Measurements from ENCODE around the gene LGALS4. TPM values are rescaled to one million over a fixed set of nuclear protein-coding genes. Genes with fewer than 3 reads are reported as not detected.
"Not testable (repeated sequence)": the region's sequence is repeated elsewhere in the genome, so short reads cannot be mapped to it uniquely, and the experiment has no call there.

Gene LGALS4
- total RNA-seq, 1 donor from 2014 or later: 0.32 TPM

DNA sequence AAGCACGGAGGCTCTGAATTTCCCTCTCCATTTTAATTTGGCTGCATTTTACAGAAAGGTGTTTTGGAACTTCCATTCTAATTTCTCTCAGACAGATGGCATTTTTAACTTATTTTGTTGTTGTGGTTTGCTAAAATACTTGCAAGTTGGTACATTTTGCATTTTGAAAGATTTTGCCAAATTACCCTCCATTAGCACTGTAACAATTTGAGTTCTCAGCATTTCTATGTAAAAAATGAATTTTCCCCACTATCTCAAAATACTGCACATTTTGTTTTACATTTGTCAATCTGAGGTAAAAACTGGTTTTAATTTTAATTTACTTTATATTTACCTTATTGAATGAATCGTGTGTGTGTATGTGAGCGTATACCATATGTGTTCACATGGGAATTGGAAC lies 44.1 kb upstream of the LGALS4 start:
- H3K9me3 Mint-ChIP-seq (ENCODE audit: unreplicated experiment): no peaks in the 10 kb centered on the region
- no peak overlapping the region for H3K4me3 Mint-ChIP-seq (ENCODE audit: unreplicated experiment)
- Histone ChIP-seq H3K4me3 (ENCODE audit: insufficient read depth, low read depth, low read length) (no peak overlapping the region), H4K20me1 (ENCODE audit: insufficient read depth, low read length) (no peaks in the 10 kb centered on the region), H3K79me2 (ENCODE audit: insufficient read depth, low read length) (no peaks in the 10 kb centered on the region), H3K9me3 (ENCODE audit: insufficient read depth, low read depth, low read length) (no peaks in the 10 kb centered on the region), H2AFZ (ENCODE audit: low read depth, low read length) (no peak overlapping the region), H3K36me3 (ENCODE audit: insufficient read depth, low read length) (no peaks in the 10 kb centered on the region), H3K9ac (ENCODE audit: low read length) (no peak overlapping the region), H3K27me3 (ENCODE audit: insufficient read depth, low read length) (no peaks in the 10 kb centered on the region), H3K4me1 (ENCODE audit: insufficient read depth, low read length) (peaks cover 7% of the 10 kb centered on the region), H3K27ac (ENCODE audit: low read depth, low read length) (no peak overlapping the region), H3K4me2 (ENCODE audit: low read length) (no peak overlapping the region)
- H3K4me1 Mint-ChIP-seq (ENCODE audit: low read depth, unreplicated experiment): peaks cover 5% of the 10 kb centered on the region
- TF ChIP-seq EZH2 (IDR thresholded peaks at IDR 0.05; ENCODE audit: insufficient read depth, low read length) (no peak), CTCF (IDR thresholded peaks at IDR 0.05; ENCODE audit: insufficient read depth, low read depth, low read length) (no peak)
- DNase-seq (ENCODE audit: low read depth) (no peak), FAIRE-seq (no peak)
- no peak overlapping the region for H3K27ac Mint-ChIP-seq (ENCODE audit: unreplicated experiment)
- no peaks in the 10 kb centered on the region for H3K36me3 Mint-ChIP-seq (ENCODE audit: low read depth, unreplicated experiment)
- no peaks in the 10 kb centered on the region for H3K27me3 Mint-ChIP-seq (ENCODE audit: low read depth, unreplicated experiment)

GRCh38 chr19:38855751-38856150 lies 43.0 kb upstream of the LGALS4 start:
- H3K36me3 ChIP-seq (ENCODE audit: insufficient read depth, low read length); H3K27ac Mint-ChIP-seq (ENCODE audit: unreplicated experiment); H3K4me2 ChIP-seq (ENCODE audit: low read length): not testable (repeated sequence)

DNA sequence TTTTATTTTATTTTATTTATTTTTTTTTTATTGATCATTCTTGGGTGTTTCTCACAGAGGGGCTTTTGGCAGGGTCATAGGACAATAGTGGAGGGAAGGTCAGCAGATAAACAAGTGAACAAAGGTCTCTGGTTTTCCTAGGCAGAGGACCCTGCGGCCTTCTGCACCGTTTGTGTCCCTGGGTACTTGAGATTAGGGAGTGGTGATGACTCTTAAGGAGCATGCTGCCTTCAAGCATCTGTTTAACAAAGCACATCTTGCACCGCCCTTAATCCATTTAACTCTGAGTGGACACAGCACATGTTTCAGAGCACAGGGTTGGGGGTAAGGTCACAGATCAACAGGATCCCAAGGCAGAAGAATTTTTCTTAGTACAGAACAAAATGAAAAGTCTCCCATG lies 42.2 kb upstream of the LGALS4 start:
- H3K4me3 Mint-ChIP-seq (ENCODE audit: unreplicated experiment); FAIRE-seq; H3K36me3 Mint-ChIP-seq (ENCODE audit: low read depth, unreplicated experiment): not testable (repeated sequence)

More at GRCh38 chr19:38855751-38856150, 43.0 kb upstream of the LGALS4 start:
- not testable (repeated sequence) for H3K9me3 ChIP-seq (ENCODE audit: insufficient read depth, low read depth, low read length); H3K9me3 Mint-ChIP-seq (ENCODE audit: unreplicated experiment); H4K20me1 ChIP-seq (ENCODE audit: insufficient read depth, low read length); FAIRE-seq; H3K4me3 ChIP-seq (ENCODE audit: insufficient read depth, low read depth, low read length); H3K27ac ChIP-seq (ENCODE audit: low read depth, low read length); H2AFZ ChIP-seq (ENCODE audit: low read depth, low read length); H3K36me3 Mint-ChIP-seq (ENCODE audit: low read depth, unreplicated experiment); H3K79me2 ChIP-seq (ENCODE audit: insufficient read depth, low read length); H3K27me3 ChIP-seq (ENCODE audit: insufficient read depth, low read length); H3K27me3 Mint-ChIP-seq (ENCODE audit: low read depth, unreplicated experiment); H3K4me3 Mint-ChIP-seq (ENCODE audit: unreplicated experiment); H3K9ac ChIP-seq (ENCODE audit: low read length); DNase-seq (ENCODE audit: low read depth); H3K4me1 Mint-ChIP-seq (ENCODE audit: low read depth, unreplicated experiment)
- H3K4me1 ChIP-seq (ENCODE audit: insufficient read depth, low read length): peaks cover 16% of the 10 kb centered on the region

GRCh38 chr19:38853214-38853613 lies 40.5 kb upstream of the LGALS4 start:
- DNase-seq (ENCODE audit: low read depth) (no peak), FAIRE-seq (no peak)
- H3K27me3 ChIP-seq (ENCODE audit: insufficient read depth, low read length): no peaks in the 10 kb centered on the region
- no peak overlapping the region for H2AFZ ChIP-seq (ENCODE audit: low read depth, low read length)
- H3K79me2 ChIP-seq (ENCODE audit: insufficient read depth, low read length): peaks cover 10% of the 10 kb centered on the region
- peak overlapping the region; percentile 94 for H3K4me3 Mint-ChIP-seq (ENCODE audit: unreplicated experiment)
- peak overlapping the region; percentile 94 for H3K27ac Mint-ChIP-seq (ENCODE audit: unreplicated experiment)
- H3K9ac ChIP-seq (ENCODE audit: low read length): peak overlapping the region; percentile 92
- peak overlapping the region; percentile 86 for H3K4me2 ChIP-seq (ENCODE audit: low read length)
- H3K36me3 ChIP-seq (ENCODE audit: insufficient read depth, low read length): no peaks in the 10 kb centered on the region
- no peaks in the 10 kb centered on the region for H3K27me3 Mint-ChIP-seq (ENCODE audit: low read depth, unreplicated experiment)
- H3K4me3 ChIP-seq (ENCODE audit: insufficient read depth, low read depth, low read length): peak overlapping the region; percentile 66
- no peak for TF ChIP-seq CTCF (IDR thresholded peaks at IDR 0.05; ENCODE audit: insufficient read depth, low read depth, low read length)
- H3K36me3 Mint-ChIP-seq (ENCODE audit: low read depth, unreplicated experiment): peaks cover 7% of the 10 kb centered on the region
- peaks cover 21% of the 10 kb centered on the region for H3K4me1 ChIP-seq (ENCODE audit: insufficient read depth, low read length)
- H3K4me1 Mint-ChIP-seq (ENCODE audit: low read depth, unreplicated experiment): peaks cover 9% of the 10 kb centered on the region
- no peak overlapping the region for H3K27ac ChIP-seq (ENCODE audit: low read depth, low read length)
- no peaks in the 10 kb centered on the region for H3K9me3 ChIP-seq (ENCODE audit: insufficient read depth, low read depth, low read length)
- no peaks in the 10 kb centered on the region for H3K9me3 Mint-ChIP-seq (ENCODE audit: unreplicated experiment)
- H4K20me1 ChIP-seq (ENCODE audit: insufficient read depth, low read length): peaks cover 9% of the 10 kb centered on the region

More for the DNA sequence above, 42.2 kb upstream of the LGALS4 start:
- H3K9me3 ChIP-seq (ENCODE audit: insufficient read depth, low read depth, low read length); DNase-seq (ENCODE audit: low read depth); H3K9ac ChIP-seq (ENCODE audit: low read length); H3K9me3 Mint-ChIP-seq (ENCODE audit: unreplicated experiment); H4K20me1 ChIP-seq (ENCODE audit: insufficient read depth, low read length); H2AFZ ChIP-seq (ENCODE audit: low read depth, low read length); H3K79me2 ChIP-seq (ENCODE audit: insufficient read depth, low read length); H3K27me3 ChIP-seq (ENCODE audit: insufficient read depth, low read length); H3K4me2 ChIP-seq (ENCODE audit: low read length); H3K36me3 ChIP-seq (ENCODE audit: insufficient read depth, low read length); H3K27me3 Mint-ChIP-seq (ENCODE audit: low read depth, unreplicated experiment); H3K27ac Mint-ChIP-seq (ENCODE audit: unreplicated experiment); H3K4me3 ChIP-seq (ENCODE audit: insufficient read depth, low read depth, low read length); H3K27ac ChIP-seq (ENCODE audit: low read depth, low read length); H3K4me1 Mint-ChIP-seq (ENCODE audit: low read depth, unreplicated experiment): not testable (repeated sequence)
- H3K4me1 ChIP-seq (ENCODE audit: insufficient read depth, low read length): peaks cover 18% of the 10 kb centered on the region
